CD4-positive, alpha-beta T cell treated with Interleukin-21 for 1 hour (primary cell): ENCODE measurements around the gene CLRN2.
"Not testable (repeated sequence)": the region's sequence is repeated elsewhere in the genome, so short reads cannot be mapped to it uniquely, and the experiment has no call there.

Source experiments
- DNase-seq: peaks from one replicate; pipeline ENCODE4 v3.0.0-alpha.2; 2020

Gene CLRN2

GRCh38 chr4:17510582-17510981 is 4.4 kb upstream of the CLRN2 start:
- no peak for DNase-seq

DNA sequence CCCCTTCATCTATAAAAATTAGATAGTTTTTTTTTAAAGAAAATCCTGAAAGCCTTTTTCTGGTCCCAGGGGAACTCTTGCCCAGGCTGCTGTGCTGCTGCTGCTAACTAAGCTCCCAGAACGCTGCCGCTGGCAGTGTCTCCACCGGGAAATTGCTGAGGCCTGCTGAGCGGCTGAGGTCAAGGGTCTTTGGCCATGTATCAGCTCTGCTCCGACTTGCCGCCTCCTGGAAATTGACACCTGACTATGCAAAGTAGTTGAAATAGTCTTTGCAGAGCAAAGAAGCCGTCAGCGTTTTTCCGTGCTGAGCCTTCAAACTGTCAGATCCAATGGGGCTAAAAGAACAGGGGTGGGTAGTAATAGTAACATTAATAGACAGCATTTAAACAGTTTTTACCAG is 3.9 kb upstream of the CLRN2 start:
- no peak for DNase-seq

- DNase-seq = peak; percentile 39
Measured at GRCh38 chr4:17511509-17511949, 3.4 kb upstream of the CLRN2 start.

DNA sequence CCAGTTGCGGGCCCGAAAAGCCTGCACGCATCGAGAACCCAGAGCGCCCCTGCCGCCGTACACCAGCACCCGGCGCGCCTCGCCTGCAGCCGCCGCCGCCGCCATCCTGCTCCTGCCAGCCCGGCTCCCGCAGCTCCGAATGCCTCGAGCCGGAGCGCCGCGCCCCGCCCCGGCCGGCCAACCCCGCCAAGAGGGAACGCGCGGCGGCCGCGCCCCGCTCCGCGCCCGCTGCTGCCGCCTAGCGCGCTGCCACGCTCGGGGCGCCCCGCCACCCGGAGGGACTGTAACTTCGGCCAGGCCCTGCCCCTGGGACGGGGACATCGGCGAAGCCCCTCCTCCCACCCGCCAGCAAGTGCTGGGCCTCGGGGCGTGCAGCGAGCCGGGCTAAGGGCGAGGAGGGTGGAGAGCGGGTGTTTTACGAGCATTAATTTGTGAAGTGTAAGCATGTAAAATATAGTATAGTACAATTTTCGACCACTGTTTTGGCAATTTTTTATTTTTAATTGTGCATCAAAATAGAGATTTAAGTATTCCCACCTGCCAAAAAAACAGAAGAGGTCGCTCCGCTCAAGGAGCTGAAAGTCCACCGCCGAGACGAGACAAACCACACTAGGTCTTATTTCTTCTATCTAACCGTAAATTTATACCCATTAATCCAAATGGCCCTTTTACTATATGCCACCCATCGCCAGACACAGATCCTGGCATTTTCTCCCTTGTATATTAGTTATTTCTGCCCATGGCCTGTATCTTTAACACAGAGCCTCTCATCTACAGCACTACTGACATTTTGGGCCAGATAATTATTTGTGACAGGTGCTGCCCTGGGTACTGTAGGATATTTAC is 2.8 kb upstream of the CLRN2 start, which contains the start of gene QDPR:
TSS of gene QDPR (minus strand) at position 141 of the 846 bp plus-strand sequence. CDS start at position 105, 36 bp downstream.
- DNase-seq = peak; percentile 71

- DNase-seq = no peak
Measured at GRCh38 chr4:17512973-17513665, 1.8 kb upstream of the CLRN2 start.

DNA sequence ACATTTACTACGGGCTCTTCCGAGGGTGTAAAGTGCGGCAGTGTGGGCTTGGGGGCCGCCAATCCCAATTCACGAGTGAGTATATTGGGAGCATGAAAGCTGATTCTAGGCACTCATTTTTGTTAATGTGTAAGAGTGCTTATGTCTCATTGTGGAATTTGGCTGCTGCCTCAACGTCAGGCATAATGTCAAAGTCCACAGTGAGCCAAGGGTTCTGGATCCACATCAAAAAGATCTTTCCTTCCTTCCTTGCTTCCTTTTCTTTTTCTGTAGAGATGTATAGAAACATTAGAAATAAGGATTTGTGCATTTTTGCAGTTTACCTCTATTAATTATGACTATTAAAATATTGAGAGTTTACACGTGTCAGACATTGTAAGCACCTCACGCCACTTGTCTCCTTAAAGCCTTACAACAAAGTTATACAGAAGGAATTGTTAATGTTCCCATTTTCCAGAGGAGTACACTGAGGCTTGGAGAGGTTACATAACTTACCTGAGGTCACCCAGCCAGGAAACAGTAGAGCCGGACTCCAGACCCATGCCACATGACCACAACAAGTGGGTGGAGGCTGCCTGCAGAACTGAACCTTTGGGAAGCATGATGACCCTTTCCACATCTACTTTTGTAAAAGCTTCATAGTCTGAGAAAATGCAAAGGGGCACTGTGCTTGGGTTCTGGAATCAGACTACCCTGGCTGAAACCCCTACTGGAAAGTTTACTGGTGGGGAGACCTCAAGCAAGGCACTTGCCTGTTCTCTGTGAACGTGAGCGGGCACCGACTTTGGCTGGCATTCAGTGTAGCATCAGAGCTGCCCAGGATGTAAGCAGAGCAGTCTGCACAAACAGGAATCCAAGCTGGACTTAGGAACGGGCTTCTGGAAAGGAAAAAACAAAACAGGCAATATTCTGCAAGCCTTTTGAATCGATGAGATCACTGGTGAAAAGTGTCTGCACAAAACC is 761 bp downstream of the CLRN2 start:
- no peak for DNase-seq

DNA sequence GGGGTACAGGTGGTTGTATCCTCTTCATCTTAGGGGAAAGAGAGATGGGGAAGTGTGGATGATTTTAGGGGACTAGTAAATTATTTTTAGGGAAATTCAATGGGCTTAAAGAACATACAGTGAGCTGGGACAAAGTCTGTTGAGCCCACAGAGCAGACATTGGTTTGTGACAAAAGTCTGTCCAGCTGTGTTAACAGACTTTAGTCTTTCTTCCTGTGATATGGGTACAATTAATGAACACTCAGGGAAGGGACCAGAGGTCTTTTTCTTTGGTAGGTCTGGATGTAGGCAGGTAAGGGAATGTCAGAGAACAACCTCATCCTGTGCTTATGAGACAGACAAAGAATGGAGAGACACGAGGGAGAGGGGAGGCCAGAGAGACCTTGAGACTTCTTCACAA is 2.0 kb downstream of the CLRN2 start:
- DNase-seq = no peak

DNA sequence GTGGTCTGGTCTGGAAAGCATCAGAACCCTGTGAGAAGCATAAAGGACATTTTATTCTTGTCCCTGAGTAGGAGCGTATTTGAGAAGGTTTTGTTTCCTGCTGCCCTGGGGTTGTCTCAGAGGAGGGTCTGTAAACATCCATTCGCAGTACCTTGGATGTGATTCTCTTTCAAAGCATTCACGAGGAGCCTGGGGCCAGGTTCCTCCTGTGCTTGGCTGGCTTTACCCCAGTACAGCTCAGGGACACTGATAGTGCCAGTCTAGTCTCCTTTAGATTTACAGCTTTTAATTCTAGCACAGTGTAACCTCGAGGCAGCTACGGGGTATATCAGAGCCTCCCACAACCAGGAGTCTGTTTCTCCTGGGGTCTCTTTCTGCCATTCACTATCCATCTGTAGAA is 2.7 kb downstream of the CLRN2 start:
- DNase-seq = no peak

DNA sequence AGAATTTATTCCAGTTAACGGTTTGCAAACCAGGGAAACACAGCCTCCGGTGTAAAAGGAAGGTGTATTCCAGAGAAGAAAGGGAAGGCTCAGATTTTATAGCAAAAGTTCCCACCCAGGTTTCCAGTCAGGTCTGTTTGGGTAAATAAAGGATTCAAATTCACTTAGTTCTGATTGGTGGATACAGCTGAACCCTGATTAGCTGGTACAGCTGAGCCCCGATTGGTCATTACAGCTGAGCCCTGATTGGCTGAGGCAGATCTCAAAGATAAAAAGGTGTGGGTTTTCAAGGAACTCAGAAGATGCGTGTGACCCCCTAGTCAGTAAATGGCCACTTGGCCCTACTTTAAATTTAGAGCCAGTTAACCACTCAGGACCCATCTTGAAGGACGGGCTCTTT is 6.6 kb downstream of the CLRN2 start:
- DNase-seq = no peak

GRCh38 chr4:17523662-17524061 is 8.7 kb downstream of the CLRN2 start:
- no peak for DNase-seq

- no peak for DNase-seq
Measured at GRCh38 chr4:17526695-17527477, 11.9 kb downstream of the CLRN2 start.

- DNase-seq = no peak
Measured at GRCh38 chr4:17528551-17529165, 13.7 kb downstream of the CLRN2 start.

DNA sequence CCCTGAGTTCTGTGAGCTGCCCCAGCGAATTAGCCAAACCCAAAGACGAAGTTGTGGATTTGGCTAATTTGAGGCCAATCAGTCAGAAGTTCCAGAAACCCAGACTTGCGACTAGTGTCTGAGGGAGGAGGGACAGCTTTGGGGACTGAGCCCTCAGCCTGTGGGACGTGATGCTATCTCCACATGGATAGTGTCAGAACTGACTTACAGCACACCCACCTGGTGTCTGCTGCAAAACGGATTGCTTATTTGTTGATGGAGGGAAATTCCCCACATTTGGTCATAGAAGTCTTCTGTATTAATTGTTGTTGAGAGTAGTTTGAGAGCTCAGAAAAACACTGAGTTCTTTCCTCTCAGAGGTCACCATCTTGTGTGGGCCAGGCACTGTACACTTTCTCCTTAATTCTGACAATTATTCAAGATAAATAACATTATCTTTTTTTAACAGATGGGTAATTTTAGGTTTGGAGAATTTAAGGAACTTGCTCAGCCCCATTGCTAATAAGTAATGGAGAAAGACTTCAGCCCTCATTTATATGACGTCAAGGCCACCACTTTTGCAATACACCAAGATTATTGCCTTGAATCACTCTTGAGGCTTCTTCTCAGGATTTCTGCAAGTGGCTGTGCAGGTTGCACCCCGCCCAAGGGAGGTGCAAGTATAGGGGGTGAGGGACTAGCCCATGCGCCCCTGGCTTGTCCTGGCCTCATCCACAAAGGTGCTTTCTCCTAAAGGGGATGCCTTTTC is 16.7 kb downstream of the CLRN2 start:
- no peak for DNase-seq

GRCh38 chr4:17534705-17535104 is 19.7 kb downstream of the CLRN2 start:
- no peak for DNase-seq

DNA sequence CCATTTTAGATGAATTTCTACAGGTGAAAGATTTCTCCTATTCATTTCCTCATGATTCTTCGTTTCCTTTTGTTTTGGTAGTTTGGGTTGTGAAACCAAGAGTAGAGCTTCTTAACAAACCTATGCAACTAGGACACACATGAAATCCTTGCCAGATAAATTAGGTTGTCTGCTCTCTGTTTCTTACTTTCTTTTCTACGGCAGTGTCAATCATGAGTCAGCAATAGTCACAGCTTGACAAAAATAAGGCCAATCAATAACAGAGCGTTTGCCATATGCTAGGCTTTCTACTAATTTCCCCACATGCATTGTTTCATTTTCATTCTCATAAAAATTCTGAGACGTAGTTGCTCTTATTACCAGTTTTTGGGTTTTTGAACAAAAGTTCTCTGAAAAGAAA is 20.3 kb downstream of the CLRN2 start:
- DNase-seq = no peak

DNA sequence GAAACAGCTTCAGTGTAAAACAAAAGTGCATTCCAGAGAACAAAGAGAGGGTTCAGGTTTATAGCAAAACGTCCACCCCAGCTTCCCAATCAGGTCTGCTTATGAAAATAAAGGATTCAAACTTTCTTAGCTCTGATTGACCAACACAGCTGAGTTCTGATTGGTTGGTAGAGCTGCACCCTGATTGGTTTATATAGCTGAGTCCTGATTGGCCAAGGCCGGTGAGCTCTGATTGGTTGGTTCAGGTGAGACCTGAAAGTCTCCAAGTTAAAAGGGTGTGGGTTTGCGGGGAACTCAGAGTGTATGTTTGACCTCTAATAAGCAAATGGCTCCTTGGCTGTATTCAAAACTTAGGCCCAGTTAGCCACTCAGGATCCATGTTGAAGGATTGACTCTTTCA is 20.9 kb downstream of the CLRN2 start:
- peak; percentile 11 for DNase-seq

- not testable (repeated sequence) for DNase-seq
Measured at GRCh38 chr4:17537060-17537459, 22.1 kb downstream of the CLRN2 start.

DNA sequence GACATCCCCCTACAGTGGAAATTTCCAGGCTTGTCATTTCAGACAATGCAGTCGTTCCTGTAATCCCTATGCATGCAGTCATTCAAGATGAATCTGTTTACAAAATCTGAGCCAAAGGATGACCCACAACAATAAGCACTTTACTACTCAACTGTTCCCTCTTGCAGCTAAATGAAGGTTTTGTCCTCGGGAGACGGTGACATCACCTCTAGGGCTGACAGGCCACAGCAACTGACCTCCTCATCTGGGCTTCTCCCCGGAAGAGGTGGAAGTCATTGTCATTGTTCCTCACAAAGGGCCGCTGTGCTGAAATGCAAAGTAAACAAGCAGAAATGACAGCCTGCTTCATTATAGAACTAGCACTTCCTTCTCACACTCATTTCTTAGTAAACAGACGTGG is 29.2 kb downstream of the CLRN2 start:
- DNase-seq = no peak

DNA sequence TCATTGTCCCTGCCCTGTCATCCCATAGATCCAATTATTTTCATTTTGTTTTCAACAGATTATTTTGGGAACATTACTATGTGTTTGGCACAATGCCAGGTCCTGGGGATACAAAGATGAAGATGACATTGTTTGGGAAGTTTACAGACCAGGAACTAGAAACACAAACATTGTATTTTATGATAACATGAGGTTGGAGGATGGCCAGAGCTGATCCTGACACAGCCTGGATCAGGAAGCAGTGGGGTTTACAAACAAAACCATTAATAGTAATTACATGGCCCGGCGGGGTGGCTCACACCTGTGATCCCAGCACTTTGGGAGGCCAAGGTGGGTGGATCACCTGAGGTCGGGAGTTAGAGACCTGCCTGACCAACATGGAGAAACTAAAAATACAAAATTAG is 29.9 kb downstream of the CLRN2 start:
- no peak for DNase-seq

- DNase-seq = no peak
Measured at GRCh38 chr4:17545374-17546140, 30.6 kb downstream of the CLRN2 start.
